ENCODE measurements around the gene SPDYE6. TPM values are rescaled to one million over a fixed set of nuclear protein-coding genes. Genes with fewer than 3 reads are reported as not detected.
"Not testable (repeated sequence)": the region's sequence is repeated elsewhere in the genome, so short reads cannot be mapped to it uniquely, and the experiment has no call there.

The SPDYE6 gene
- total RNA-seq, 5 donors from 2014 or later (not counting 1 experiment from before 2014, with no cell fraction given) = not detected

- DNase-seq; H3K27ac Mint-ChIP-seq; POLR2A ChIA-PET; H3K4me3 Mint-ChIP-seq; ATAC-seq (replicated peaks in 1 of 4); H3K4me1 ChIP-seq (ENCODE audit: control insufficient read depth in 1 of 2, extremely low read depth in 1 of 2, insufficient read depth in 2 of 2, low read length in 2 of 2); H3K27me3 ChIP-seq (replicated peaks in 1 of 2; ENCODE audit: control insufficient read depth in 2 of 2, extremely low read depth in 1 of 2, insufficient read depth in 2 of 2, low read length in 1 of 2); H3K27ac ChIP-seq (ENCODE audit: low read length); H3K9me3 Mint-ChIP-seq; H3K4me3 ChIP-seq (ENCODE audit: control insufficient read depth in 1 of 2, extremely low read depth in 1 of 2, low read length in 1 of 2); CTCF ChIA-PET; H3K27me3 Mint-ChIP-seq; H3K9me3 ChIP-seq: not testable (repeated sequence)
- WGBS (ENCODE audit: insufficient coverage) = no CpG with 5 or more reads among the region's 2 CpGs
- Mint-ChIP-seq H3K4me1 (peaks cover 24 to 30% (median 26%) of the 10 kb centered on the region in 3 donors), H3K36me3 (peaks cover 30% of the 10 kb centered on the region)
- H3K36me3 ChIP-seq (ENCODE audit: control insufficient read depth in 2 of 2, extremely low read depth in 1 of 2, insufficient read depth in 1 of 2, low read length in 1 of 2) = peaks cover 0 to 13% of the 10 kb centered on the region in 2 donors
These were observed 16.6 kb upstream of the SPDYE6 start for GRCh38 chr7:102372796-102373195.

- H3K4me1 ChIP-seq (ENCODE audit: control insufficient read depth in 1 of 2, extremely low read depth in 1 of 2, insufficient read depth in 2 of 2, low read length in 2 of 2); H3K27me3 Mint-ChIP-seq; H3K36me3 ChIP-seq (ENCODE audit: control insufficient read depth in 2 of 2, extremely low read depth in 1 of 2, insufficient read depth in 1 of 2, low read length in 1 of 2); H3K27me3 ChIP-seq (replicated peaks in 1 of 2; ENCODE audit: control insufficient read depth in 2 of 2, extremely low read depth in 1 of 2, insufficient read depth in 2 of 2, low read length in 1 of 2); H3K4me3 ChIP-seq (ENCODE audit: control insufficient read depth in 1 of 2, extremely low read depth in 1 of 2, low read length in 1 of 2); H3K27ac Mint-ChIP-seq; H3K9me3 Mint-ChIP-seq; ATAC-seq (replicated peaks in 1 of 4); CTCF ChIA-PET; H3K27ac ChIP-seq (ENCODE audit: low read length); H3K9me3 ChIP-seq; DNase-seq: not testable (repeated sequence)
- peak overlapping the region in 1 of 3 donors; percentile 29 for H3K4me3 Mint-ChIP-seq
- H3K4me1 Mint-ChIP-seq = peaks cover 36 to 40% (median 36%) of the 10 kb centered on the region in 3 donors
- POLR2A ChIA-PET = interaction anchor here in 1 of 2 donors (0.6 kb wide), 1 partner anchor 677 kb away, joined by 3 read pairs; no protein-coding TSS in a partner anchor
- H3K36me3 Mint-ChIP-seq = peaks cover 31% of the 10 kb centered on the region
These were observed 13.8 kb upstream of the SPDYE6 start for GRCh38 chr7:102370038-102370437.

GRCh38 chr7:102365390-102365789 lies 9.1 kb upstream of the SPDYE6 start:
- H3K27ac ChIP-seq (ENCODE audit: low read length); H3K27ac Mint-ChIP-seq; POLR2A ChIA-PET; H3K36me3 ChIP-seq (ENCODE audit: control insufficient read depth in 2 of 2, extremely low read depth in 1 of 2, insufficient read depth in 1 of 2, low read length in 1 of 2); CTCF ChIA-PET; H3K4me3 ChIP-seq (ENCODE audit: control insufficient read depth in 1 of 2, extremely low read depth in 1 of 2, low read length in 1 of 2); H3K9me3 ChIP-seq; H3K9me3 Mint-ChIP-seq; H3K27me3 Mint-ChIP-seq; ATAC-seq (replicated peaks in 1 of 4); DNase-seq; H3K27me3 ChIP-seq (replicated peaks in 1 of 2; ENCODE audit: control insufficient read depth in 2 of 2, extremely low read depth in 1 of 2, insufficient read depth in 2 of 2, low read length in 1 of 2); H3K4me1 ChIP-seq (ENCODE audit: control insufficient read depth in 1 of 2, extremely low read depth in 1 of 2, insufficient read depth in 2 of 2, low read length in 2 of 2): not testable (repeated sequence)
- peaks cover 19% of the 10 kb centered on the region for H3K36me3 Mint-ChIP-seq
- peak overlapping the region; percentile 31 to 90 (median 51) for H3K4me3 Mint-ChIP-seq
- WGBS (ENCODE audit: insufficient coverage) = no CpG with 5 or more reads among the region's 7 CpGs
- peaks cover 26 to 31% (median 31%) of the 10 kb centered on the region in 3 donors for H3K4me1 Mint-ChIP-seq

- H3K27me3 Mint-ChIP-seq; ATAC-seq (replicated peaks in 1 of 4); H3K27ac ChIP-seq (ENCODE audit: low read length); H3K36me3 ChIP-seq (ENCODE audit: control insufficient read depth in 2 of 2, extremely low read depth in 1 of 2, insufficient read depth in 1 of 2, low read length in 1 of 2); H3K4me1 ChIP-seq (ENCODE audit: control insufficient read depth in 1 of 2, extremely low read depth in 1 of 2, insufficient read depth in 2 of 2, low read length in 2 of 2); H3K27me3 ChIP-seq (replicated peaks in 1 of 2; ENCODE audit: control insufficient read depth in 2 of 2, extremely low read depth in 1 of 2, insufficient read depth in 2 of 2, low read length in 1 of 2); H3K9me3 Mint-ChIP-seq; POLR2A ChIA-PET; H3K9me3 ChIP-seq: not testable (repeated sequence)
- Mint-ChIP-seq H3K4me1 (peaks cover 24 to 28% (median 25%) of the 10 kb centered on the region in 3 donors), H3K27ac (peak overlapping the region in 1 of 2 donors; percentile 84), H3K36me3 (peaks cover 13% of the 10 kb centered on the region), H3K4me3 (peak overlapping the region; percentile 86 to 90 (median 90))
- CTCF ChIA-PET = interaction anchor here (0.6 to 1.4 kb wide), 2 partner anchors 28 to 88 kb away, joined by 3 to 4 read pairs; no protein-coding TSS in a partner anchor
- no CpG with 5 or more reads among the region's 20 CpGs for WGBS (ENCODE audit: insufficient coverage)
- DNase-seq = peak in 4 of 35 experiments; percentile 1 to 8 (median 2)
- peak overlapping the region; percentile 62 to 63 for H3K4me3 ChIP-seq (ENCODE audit: control insufficient read depth in 1 of 2, extremely low read depth in 1 of 2, low read length in 1 of 2)
These were observed 8.2 kb upstream of the SPDYE6 start for GRCh38 chr7:102364394-102364886.

- Mint-ChIP-seq H3K4me3 (peak overlapping the region; percentile 86 to 90 (median 90)), H3K27ac (peak overlapping the region; percentile 61 to 83), H3K4me1 (peaks cover 24 to 28% (median 25%) of the 10 kb centered on the region in 3 donors), H3K36me3 (peaks cover 13% of the 10 kb centered on the region)
- H3K9me3 ChIP-seq; H3K36me3 ChIP-seq (ENCODE audit: control insufficient read depth in 2 of 2, extremely low read depth in 1 of 2, insufficient read depth in 1 of 2, low read length in 1 of 2); H3K9me3 Mint-ChIP-seq; H3K4me1 ChIP-seq (ENCODE audit: control insufficient read depth in 1 of 2, extremely low read depth in 1 of 2, insufficient read depth in 2 of 2, low read length in 2 of 2); H3K27me3 ChIP-seq (replicated peaks in 1 of 2; ENCODE audit: control insufficient read depth in 2 of 2, extremely low read depth in 1 of 2, insufficient read depth in 2 of 2, low read length in 1 of 2); H3K27me3 Mint-ChIP-seq: not testable (repeated sequence)
- POLR2A ChIA-PET = interaction anchor here in 1 of 2 donors (0.6 to 1.0 kb wide), 2 partner anchors 22 to 32 kb away, joined by 3 to 4 read pairs; partner anchors contain the start of gene PRKRIP1
- Histone ChIP-seq H3K4me3 (ENCODE audit: control insufficient read depth in 1 of 2, extremely low read depth in 1 of 2, low read length in 1 of 2) (peak overlapping the region; percentile 62 to 63), H3K27ac (ENCODE audit: low read length) (peak overlapping the region; percentile 12)
- DNase-seq = peak; percentile 77 to 98 (median 93)
- CTCF ChIA-PET = interaction anchor here in 1 of 2 donors (0.7 to 1.4 kb wide), 6 partner anchors 25 to 711 kb away, joined by 3 to 5 read pairs (median 3); partner anchors contain the start of genes ARMC10, FBXL13 and PRKRIP1
- ATAC-seq (replicated peaks in 1 of 4) = peak; percentile 99
- under 1% methylated on average over 65 of the region's 76 CpGs for WGBS (ENCODE audit: insufficient coverage)
These were observed 7.5 kb upstream of the SPDYE6 start for GRCh38 chr7:102363549-102364393.

GRCh38 chr7:102346983-102347382 lies 9.3 kb downstream of the SPDYE6 start:
- DNase-seq; POLR2A ChIA-PET; H3K27ac Mint-ChIP-seq; H3K4me1 ChIP-seq (ENCODE audit: control insufficient read depth in 1 of 2, extremely low read depth in 1 of 2, insufficient read depth in 2 of 2, low read length in 2 of 2); H3K27me3 ChIP-seq (replicated peaks in 1 of 2; ENCODE audit: control insufficient read depth in 2 of 2, extremely low read depth in 1 of 2, insufficient read depth in 2 of 2, low read length in 1 of 2); H3K27ac ChIP-seq (ENCODE audit: low read length); H3K27me3 Mint-ChIP-seq; H3K36me3 Mint-ChIP-seq; ATAC-seq (replicated peaks in 1 of 4); H3K4me1 Mint-ChIP-seq; H3K9me3 ChIP-seq; H3K9me3 Mint-ChIP-seq; H3K4me3 Mint-ChIP-seq; H3K4me3 ChIP-seq (ENCODE audit: control insufficient read depth in 1 of 2, extremely low read depth in 1 of 2, low read length in 1 of 2); CTCF ChIA-PET; H3K36me3 ChIP-seq (ENCODE audit: control insufficient read depth in 2 of 2, extremely low read depth in 1 of 2, insufficient read depth in 1 of 2, low read length in 1 of 2): not testable (repeated sequence)
- WGBS (ENCODE audit: insufficient coverage) = no CpG with 5 or more reads among the region's 6 CpGs

All from T-cell (primary cell).